SU-DHL-6 (cell line): Measurements from ENCODE around the gene PGRMC2.

Source experiments
- H2AFZ ChIP-seq: fragments of 200-600 bp; sonication (generic); 2 replicates; pipeline ENCODE4 v1.6.1; 2014; ENCODE audit warnings: low read depth, mild to moderate bottlenecking, moderate library complexity, mixed read lengths, antibody characterized with exemption, low read length; ENCODE audit not compliant: severe bottlenecking
- H3F3A ChIP-seq: fragments of 200-600 bp; shearing (Covaris generic); 2 replicates; pipeline ENCODE4 v1.6.0; 2016; ENCODE audit warnings: antibody characterized with exemption, mild to moderate bottlenecking; ENCODE audit not compliant: insufficient read depth
- H3K27ac ChIP-seq: fragments of 200-600 bp; sonication (generic); 2 replicates; pipeline ENCODE4 v1.5.1; 2016; ENCODE audit warnings: low read depth, mild to moderate bottlenecking, low read length, moderate library complexity, mixed read lengths
- H3K27me3 ChIP-seq: fragments of 200-600 bp; sonication (generic), shearing (Covaris generic); 2 replicates; pipeline ENCODE4 v1.6.0; 2014; ENCODE audit warnings: mild to moderate bottlenecking, low read length
- H3K36me3 ChIP-seq: fragments of 200-600 bp; sonication (generic); 2 replicates; pipeline ENCODE4 v1.6.1; 2014; ENCODE audit warnings: mild to moderate bottlenecking, low read length, mixed read lengths
- H3K4me2 ChIP-seq: fragments of 300-600, 200-600 bp; shearing (Covaris generic), sonication (generic); 2 replicates; pipeline ENCODE4 v1.6.0; 2014; ENCODE audit warnings: low read length, low read depth, mild to moderate bottlenecking; ENCODE audit not compliant: poor library complexity, severe bottlenecking
- H3K4me3 ChIP-seq: fragments of 200-600 bp; sonication (generic); 2 replicates; pipeline ENCODE4 v1.5.1; 2014; ENCODE audit warnings: antibody characterized with exemption, low read length, mild to moderate bottlenecking, mixed read lengths; ENCODE audit not compliant: insufficient read depth, poor library complexity, severe bottlenecking
- H3K79me2 ChIP-seq: fragments of 200-600 bp; sonication (generic); 2 replicates; pipeline ENCODE4 v1.6.1; 2014; ENCODE audit warnings: mild to moderate bottlenecking, low read length, moderate library complexity; ENCODE audit not compliant: insufficient read depth
- H3K9ac ChIP-seq: fragments of 200-600 bp; sonication (generic); 2 replicates; pipeline ENCODE4 v1.7.0; 2014; ENCODE audit warnings: mild to moderate bottlenecking, low read length
- H3K9me2 ChIP-seq: fragments of 200-600 bp; sonication (generic); replicated peaks from 2 replicates; pipeline ENCODE4 v1.6.1; 2014; ENCODE audit warnings: low read length; ENCODE audit not compliant: insufficient read depth
- H3K9me3 ChIP-seq: fragments of 200-600 bp; sonication (generic); 2 replicates; pipeline ENCODE4 v1.6.1; 2014; ENCODE audit warnings: low read length, mixed read lengths; ENCODE audit not compliant: insufficient read depth
- H4K20me1 ChIP-seq: fragments of 200-600 bp; sonication (generic); 2 replicates; pipeline ENCODE4 v1.6.1; 2014; ENCODE audit warnings: low read depth, mild to moderate bottlenecking, antibody characterized with exemption, low read length, moderate library complexity, mixed read lengths
- EZH2phosphoT487 ChIP-seq: fragments of 200-600 bp; sonication (generic), shearing (Covaris generic); conservative IDR thresholded peaks from 2 replicates; pipeline ENCODE4 v1.6.1; 2018; ENCODE audit warnings: mild to moderate bottlenecking, antibody characterized with exemption, low read length, moderate library complexity, mixed read lengths
- TF ChIP-seq, protein P1 (sequence below): fragments of 200-600 bp; sonication (generic); IDR thresholded peaks from one replicate; pipeline ENCODE4 v1.5.1; 2017; ENCODE audit warnings: antibody characterized with exemption, mild to moderate bottlenecking, low read length, moderate library complexity; ENCODE audit not compliant: insufficient read depth, poor library complexity, severe bottlenecking

The PGRMC2 gene

DNA sequence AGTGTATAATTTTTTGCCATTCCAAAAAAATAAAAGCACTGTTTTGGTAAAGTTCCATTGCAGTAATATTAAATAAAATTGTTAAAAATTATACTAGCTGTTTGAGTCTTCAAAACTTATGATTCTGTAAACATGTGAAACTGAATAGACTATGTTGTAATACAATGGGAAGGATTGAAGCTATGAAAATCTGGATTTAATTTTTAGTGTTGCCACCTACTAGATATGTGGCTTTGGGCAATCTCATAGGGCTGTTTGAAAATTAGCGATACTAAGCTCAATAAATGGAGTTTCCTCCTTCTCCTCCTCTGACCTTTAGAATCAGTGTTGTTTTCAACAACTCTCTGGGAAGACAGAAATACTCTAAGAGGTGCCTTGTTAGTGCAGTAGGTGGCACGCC, 4.5 kb downstream of the PGRMC2 start:
- Histone ChIP-seq H3K36me3 (0 out of 2 replicates have a peak, but pooled peaks cover 7% of the 10 kb centered on the region), H3K9ac (no peak overlapping the region), H3K9me3 (no peaks in the 10 kb centered on the region), H4K20me1 (peaks cover 4% of the 10 kb centered on the region; the same call in 1 of the 2 replicates), H2AFZ (no peak overlapping the region), H3K4me3 (no peak overlapping the region), H3K27ac (no peak overlapping the region), H3K9me2 (no peaks in the 10 kb centered on the region), H3K27me3 (no peaks in the 10 kb centered on the region), H3K79me2 (peaks cover 86% of the 10 kb centered on the region), H3K4me2 (no peak overlapping the region), H3F3A (no peaks in the 10 kb centered on the region)
- TF ChIP-seq, protein P1, sequence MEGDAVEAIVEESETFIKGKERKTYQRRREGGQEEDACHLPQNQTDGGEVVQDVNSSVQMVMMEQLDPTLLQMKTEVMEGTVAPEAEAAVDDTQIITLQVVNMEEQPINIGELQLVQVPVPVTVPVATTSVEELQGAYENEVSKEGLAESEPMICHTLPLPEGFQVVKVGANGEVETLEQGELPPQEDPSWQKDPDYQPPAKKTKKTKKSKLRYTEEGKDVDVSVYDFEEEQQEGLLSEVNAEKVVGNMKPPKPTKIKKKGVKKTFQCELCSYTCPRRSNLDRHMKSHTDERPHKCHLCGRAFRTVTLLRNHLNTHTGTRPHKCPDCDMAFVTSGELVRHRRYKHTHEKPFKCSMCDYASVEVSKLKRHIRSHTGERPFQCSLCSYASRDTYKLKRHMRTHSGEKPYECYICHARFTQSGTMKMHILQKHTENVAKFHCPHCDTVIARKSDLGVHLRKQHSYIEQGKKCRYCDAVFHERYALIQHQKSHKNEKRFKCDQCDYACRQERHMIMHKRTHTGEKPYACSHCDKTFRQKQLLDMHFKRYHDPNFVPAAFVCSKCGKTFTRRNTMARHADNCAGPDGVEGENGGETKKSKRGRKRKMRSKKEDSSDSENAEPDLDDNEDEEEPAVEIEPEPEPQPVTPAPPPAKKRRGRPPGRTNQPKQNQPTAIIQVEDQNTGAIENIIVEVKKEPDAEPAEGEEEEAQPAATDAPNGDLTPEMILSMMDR: no peak
- no peak for TF ChIP-seq EZH2phosphoT487

DNA sequence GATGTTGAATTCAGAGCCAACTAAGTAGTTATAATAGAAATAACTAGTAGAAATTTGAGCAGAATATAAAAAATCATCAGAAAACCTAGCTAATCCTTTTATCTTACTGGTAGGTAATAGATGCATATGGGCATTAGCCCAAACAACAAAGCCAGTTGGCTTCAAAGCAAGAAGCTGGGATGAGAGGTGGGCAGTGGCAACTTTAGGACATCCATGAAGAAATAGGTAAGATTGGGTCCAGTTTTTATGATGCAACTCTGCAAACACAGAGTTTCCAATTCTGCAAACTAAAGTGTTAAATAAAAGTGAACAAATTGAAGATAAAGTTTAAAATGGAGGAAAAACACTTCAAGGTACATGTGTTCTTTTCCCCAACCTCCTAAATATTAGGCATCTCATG, 5.1 kb downstream of the PGRMC2 start:
- Histone ChIP-seq H3K27ac (no peak overlapping the region), H3K9ac (no peak overlapping the region), H3K36me3 (0 out of 2 replicates have a peak, but pooled peaks cover 7% of the 10 kb centered on the region), H3F3A (no peaks in the 10 kb centered on the region), H3K79me2 (peaks cover 91% of the 10 kb centered on the region), H3K4me3 (no peak overlapping the region), H3K4me2 (no peak overlapping the region), H4K20me1 (peaks cover 4% of the 10 kb centered on the region; the same call in 1 of the 2 replicates), H3K9me2 (no peaks in the 10 kb centered on the region), H2AFZ (no peak overlapping the region), H3K9me3 (no peaks in the 10 kb centered on the region), H3K27me3 (no peaks in the 10 kb centered on the region)
- TF ChIP-seq, protein P1: no peak
- no peak for TF ChIP-seq EZH2phosphoT487

DNA sequence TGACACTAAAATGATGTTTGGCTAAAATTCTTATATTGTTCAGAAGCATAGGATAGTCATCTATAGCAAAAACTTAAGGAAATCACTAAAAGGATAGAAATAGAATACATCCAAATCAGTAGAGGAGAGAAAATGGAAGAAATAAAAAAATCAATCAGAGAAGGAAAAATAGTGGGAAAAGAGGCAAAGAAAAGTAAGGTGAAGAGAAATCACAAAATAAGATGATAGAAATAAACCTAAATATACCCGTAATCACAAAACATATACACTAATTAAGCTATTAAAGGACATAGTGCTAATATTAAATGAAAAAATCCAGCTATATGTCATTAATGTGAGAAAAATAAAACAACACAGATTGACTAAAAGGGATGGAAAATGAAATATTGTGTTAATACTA, 6.3 kb downstream of the PGRMC2 start:
- TF ChIP-seq, protein P1: no peak
- TF ChIP-seq EZH2phosphoT487: no peak
- Histone ChIP-seq H4K20me1 (peaks cover 4% of the 10 kb centered on the region; the same call in 1 of the 2 replicates), H3F3A (no peaks in the 10 kb centered on the region), H3K36me3 (0 out of 2 replicates have a peak, but pooled peaks cover 7% of the 10 kb centered on the region), H2AFZ (no peak overlapping the region), H3K9me3 (no peaks in the 10 kb centered on the region), H3K4me2 (no peak overlapping the region), H3K4me3 (no peak overlapping the region), H3K79me2 (peaks cover 93% of the 10 kb centered on the region), H3K27me3 (no peaks in the 10 kb centered on the region), H3K9ac (no peak overlapping the region), H3K9me2 (no peaks in the 10 kb centered on the region), H3K27ac (no peak overlapping the region)
